ENCODE measurements around the gene MAG.
"Not testable (repeated sequence)": the region's sequence is repeated elsewhere in the genome, so short reads cannot be mapped to it uniquely, and the experiment has no call there.

The MAG gene

GRCh38 chr19:35349614-35350521 lies 57.9 kb downstream of the MAG start:
- Histone ChIP-seq H3K27me3 (ENCODE audit: control insufficient read depth, insufficient read depth, low read length) (no peaks in the 10 kb centered on the region), H3K9me3 (ENCODE audit: control insufficient read depth, insufficient read depth, low read depth, low read length) (no peaks in the 10 kb centered on the region), H3K36me3 (ENCODE audit: control insufficient read depth, insufficient read depth, low read length) (no peaks in the 10 kb centered on the region), H3K4me3 (ENCODE audit: low read depth, low read length) (no peak overlapping the region), H3K27ac (ENCODE audit: low read depth, low read length) (no peak overlapping the region), H3K9ac (ENCODE audit: low read length) (no peak overlapping the region), H3K4me1 (ENCODE audit: control insufficient read depth, insufficient read depth, low read length) (no peaks in the 10 kb centered on the region)

DNA sequence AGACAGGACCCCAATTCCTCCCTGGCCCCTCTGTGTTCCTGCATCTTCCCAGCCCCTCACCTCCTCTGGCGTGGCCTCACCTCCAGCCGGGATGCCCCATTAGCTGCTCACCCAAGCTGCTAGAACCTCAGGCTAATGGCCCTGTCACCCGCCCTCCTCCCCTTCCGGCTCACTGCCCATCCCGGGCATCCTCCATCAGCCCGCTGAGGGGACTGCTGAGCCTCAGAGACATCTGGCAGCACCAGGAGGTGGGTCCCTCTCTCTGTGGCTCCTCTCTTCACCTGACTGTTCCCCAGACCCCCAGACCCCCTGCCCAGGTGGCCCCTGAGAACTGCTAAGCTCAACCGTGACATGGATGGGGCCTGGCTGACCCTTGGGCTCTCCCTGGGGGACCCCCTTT lies 58.6 kb downstream of the MAG start:
- Histone ChIP-seq H3K4me3 (ENCODE audit: low read depth, low read length) (no peak overlapping the region), H3K27me3 (ENCODE audit: control insufficient read depth, insufficient read depth, low read length) (no peaks in the 10 kb centered on the region), H3K36me3 (ENCODE audit: control insufficient read depth, insufficient read depth, low read length) (no peaks in the 10 kb centered on the region), H3K4me1 (ENCODE audit: control insufficient read depth, insufficient read depth, low read length) (no peaks in the 10 kb centered on the region), H3K9me3 (ENCODE audit: control insufficient read depth, insufficient read depth, low read depth, low read length) (no peaks in the 10 kb centered on the region), H3K27ac (ENCODE audit: low read depth, low read length) (no peak overlapping the region), H3K9ac (ENCODE audit: low read length) (no peak overlapping the region)

DNA sequence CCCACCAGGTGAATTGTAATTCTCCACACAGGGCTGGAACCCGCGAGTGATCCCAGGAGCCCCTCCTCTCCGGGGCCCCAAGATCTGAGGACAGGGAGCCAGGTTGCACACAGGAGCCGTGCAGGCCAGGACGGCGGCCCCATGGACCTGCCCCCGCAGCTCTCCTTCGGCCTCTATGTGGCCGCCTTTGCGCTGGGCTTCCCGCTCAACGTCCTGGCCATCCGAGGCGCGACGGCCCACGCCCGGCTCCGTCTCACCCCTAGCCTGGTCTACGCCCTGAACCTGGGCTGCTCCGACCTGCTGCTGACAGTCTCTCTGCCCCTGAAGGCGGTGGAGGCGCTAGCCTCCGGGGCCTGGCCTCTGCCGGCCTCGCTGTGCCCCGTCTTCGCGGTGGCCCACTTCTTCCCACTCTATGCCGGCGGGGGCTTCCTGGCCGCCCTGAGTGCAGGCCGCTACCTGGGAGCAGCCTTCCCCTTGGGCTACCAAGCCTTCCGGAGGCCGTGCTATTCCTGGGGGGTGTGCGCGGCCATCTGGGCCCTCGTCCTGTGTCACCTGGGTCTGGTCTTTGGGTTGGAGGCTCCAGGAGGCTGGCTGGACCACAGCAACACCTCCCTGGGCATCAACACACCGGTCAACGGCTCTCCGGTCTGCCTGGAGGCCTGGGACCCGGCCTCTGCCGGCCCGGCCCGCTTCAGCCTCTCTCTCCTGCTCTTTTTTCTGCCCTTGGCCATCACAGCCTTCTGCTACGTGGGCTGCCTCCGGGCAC lies 59.6 kb downstream of the MAG start:
- Histone ChIP-seq H3K27ac (ENCODE audit: low read depth, low read length) (no peak overlapping the region), H3K9ac (ENCODE audit: low read length) (no peak overlapping the region), H3K36me3 (ENCODE audit: control insufficient read depth, insufficient read depth, low read length) (no peaks in the 10 kb centered on the region), H3K9me3 (ENCODE audit: control insufficient read depth, insufficient read depth, low read depth, low read length) (no peaks in the 10 kb centered on the region), H3K27me3 (ENCODE audit: control insufficient read depth, insufficient read depth, low read length) (no peaks in the 10 kb centered on the region), H3K4me3 (ENCODE audit: low read depth, low read length) (no peak overlapping the region), H3K4me1 (ENCODE audit: control insufficient read depth, insufficient read depth, low read length) (no peaks in the 10 kb centered on the region)

- Histone ChIP-seq H3K9ac (ENCODE audit: low read length) (no peak overlapping the region), H3K4me1 (ENCODE audit: control insufficient read depth, insufficient read depth, low read length) (no peaks in the 10 kb centered on the region), H3K36me3 (ENCODE audit: control insufficient read depth, insufficient read depth, low read length) (no peaks in the 10 kb centered on the region), H3K9me3 (ENCODE audit: control insufficient read depth, insufficient read depth, low read depth, low read length) (no peaks in the 10 kb centered on the region), H3K27me3 (ENCODE audit: control insufficient read depth, insufficient read depth, low read length) (no peaks in the 10 kb centered on the region), H3K27ac (ENCODE audit: low read depth, low read length) (no peak overlapping the region), H3K4me3 (ENCODE audit: low read depth, low read length) (no peak overlapping the region)
These were observed 60.2 kb downstream of the MAG start for GRCh38 chr19:35352177-35352447.

- H3K27ac ChIP-seq (ENCODE audit: low read depth, low read length) = no peak overlapping the region
- H3K4me3 ChIP-seq (ENCODE audit: low read depth, low read length) = no peak overlapping the region
- H3K4me1 ChIP-seq (ENCODE audit: control insufficient read depth, insufficient read depth, low read length) = no peaks in the 10 kb centered on the region
- no peak overlapping the region for H3K9ac ChIP-seq (ENCODE audit: low read length)
- H3K27me3 ChIP-seq (ENCODE audit: control insufficient read depth, insufficient read depth, low read length) = no peaks in the 10 kb centered on the region
- no peaks in the 10 kb centered on the region for H3K36me3 ChIP-seq (ENCODE audit: control insufficient read depth, insufficient read depth, low read length)
- H3K9me3 ChIP-seq (ENCODE audit: control insufficient read depth, insufficient read depth, low read depth, low read length) = no peaks in the 10 kb centered on the region
These were observed 60.7 kb downstream of the MAG start for GRCh38 chr19:35352448-35353304.

DNA sequence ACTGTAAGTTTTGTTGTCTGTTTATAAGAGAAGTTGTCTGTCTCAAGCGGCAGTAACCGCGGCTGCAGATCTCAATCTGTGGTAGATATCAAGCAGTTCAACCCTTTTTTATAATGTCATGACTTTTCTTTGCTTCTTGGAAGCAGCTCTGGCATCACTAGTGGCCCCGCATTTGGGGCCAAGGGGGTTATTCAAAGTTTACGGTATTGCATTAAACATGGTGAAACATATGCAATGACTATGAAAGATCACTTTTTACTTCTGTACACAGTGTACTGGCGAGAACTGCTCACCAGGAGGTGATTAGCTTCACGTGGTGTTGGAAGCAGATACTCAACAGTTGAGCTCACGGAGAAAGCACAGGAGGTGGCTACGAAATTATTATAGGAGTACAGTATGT lies 61.7 kb downstream of the MAG start:
- Histone ChIP-seq H3K4me3 (ENCODE audit: low read depth, low read length) (no peak overlapping the region), H3K4me1 (ENCODE audit: control insufficient read depth, insufficient read depth, low read length) (no peaks in the 10 kb centered on the region), H3K9me3 (ENCODE audit: control insufficient read depth, insufficient read depth, low read depth, low read length) (no peaks in the 10 kb centered on the region), H3K27me3 (ENCODE audit: control insufficient read depth, insufficient read depth, low read length) (no peaks in the 10 kb centered on the region), H3K27ac (ENCODE audit: low read depth, low read length) (no peak overlapping the region), H3K36me3 (ENCODE audit: control insufficient read depth, insufficient read depth, low read length) (no peaks in the 10 kb centered on the region), H3K9ac (ENCODE audit: low read length) (no peak overlapping the region)

- Histone ChIP-seq H3K9me3 (ENCODE audit: control insufficient read depth, insufficient read depth, low read depth, low read length) (no peaks in the 10 kb centered on the region), H3K36me3 (ENCODE audit: control insufficient read depth, insufficient read depth, low read length) (no peaks in the 10 kb centered on the region), H3K27ac (ENCODE audit: low read depth, low read length) (no peak overlapping the region), H3K9ac (ENCODE audit: low read length) (no peak overlapping the region), H3K4me1 (ENCODE audit: control insufficient read depth, insufficient read depth, low read length) (no peaks in the 10 kb centered on the region), H3K27me3 (ENCODE audit: control insufficient read depth, insufficient read depth, low read length) (no peaks in the 10 kb centered on the region), H3K4me3 (ENCODE audit: low read depth, low read length) (no peak overlapping the region)
These were observed 62.9 kb downstream of the MAG start for GRCh38 chr19:35354898-35355297.

DNA sequence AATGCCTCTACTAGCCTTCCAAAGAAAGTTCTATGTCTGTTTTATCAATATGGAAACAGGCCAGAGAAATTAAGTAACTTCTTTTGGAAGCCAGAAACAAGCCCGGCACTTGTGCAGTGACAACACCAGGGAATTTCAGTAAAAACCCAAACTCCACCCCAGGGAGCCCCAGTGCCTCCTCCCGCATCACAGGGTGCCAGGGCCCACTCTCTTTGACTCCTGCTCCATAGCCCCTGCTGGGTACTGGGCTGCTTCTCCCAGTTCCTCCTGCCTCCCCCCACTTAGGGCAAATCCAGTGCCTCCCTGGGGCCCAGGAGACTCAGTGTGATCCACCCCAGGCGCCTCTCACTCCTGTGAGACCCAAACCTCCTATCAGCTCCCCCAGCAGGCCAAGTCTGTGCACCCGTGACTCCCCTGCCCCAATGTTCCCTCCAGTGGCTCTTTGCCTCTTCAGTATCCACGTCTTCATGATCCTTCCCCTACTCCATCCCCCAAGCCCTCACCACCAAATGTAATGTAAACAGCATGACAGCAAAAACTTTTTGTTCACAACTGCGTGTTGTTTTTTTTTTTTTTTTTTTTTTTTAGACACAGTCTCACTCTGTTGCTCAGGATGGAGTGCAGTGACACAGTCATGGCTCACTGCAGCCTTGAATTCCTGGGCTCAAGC lies 64.0 kb downstream of the MAG start:
- Histone ChIP-seq H3K4me1 (ENCODE audit: control insufficient read depth, insufficient read depth, low read length) (no peaks in the 10 kb centered on the region), H3K9ac (ENCODE audit: low read length) (no peak overlapping the region), H3K9me3 (ENCODE audit: control insufficient read depth, insufficient read depth, low read depth, low read length) (no peaks in the 10 kb centered on the region), H3K4me3 (ENCODE audit: low read depth, low read length) (no peak overlapping the region), H3K36me3 (ENCODE audit: control insufficient read depth, insufficient read depth, low read length) (no peaks in the 10 kb centered on the region), H3K27me3 (ENCODE audit: control insufficient read depth, insufficient read depth, low read length) (no peaks in the 10 kb centered on the region), H3K27ac (ENCODE audit: low read depth, low read length) (no peak overlapping the region)

DNA sequence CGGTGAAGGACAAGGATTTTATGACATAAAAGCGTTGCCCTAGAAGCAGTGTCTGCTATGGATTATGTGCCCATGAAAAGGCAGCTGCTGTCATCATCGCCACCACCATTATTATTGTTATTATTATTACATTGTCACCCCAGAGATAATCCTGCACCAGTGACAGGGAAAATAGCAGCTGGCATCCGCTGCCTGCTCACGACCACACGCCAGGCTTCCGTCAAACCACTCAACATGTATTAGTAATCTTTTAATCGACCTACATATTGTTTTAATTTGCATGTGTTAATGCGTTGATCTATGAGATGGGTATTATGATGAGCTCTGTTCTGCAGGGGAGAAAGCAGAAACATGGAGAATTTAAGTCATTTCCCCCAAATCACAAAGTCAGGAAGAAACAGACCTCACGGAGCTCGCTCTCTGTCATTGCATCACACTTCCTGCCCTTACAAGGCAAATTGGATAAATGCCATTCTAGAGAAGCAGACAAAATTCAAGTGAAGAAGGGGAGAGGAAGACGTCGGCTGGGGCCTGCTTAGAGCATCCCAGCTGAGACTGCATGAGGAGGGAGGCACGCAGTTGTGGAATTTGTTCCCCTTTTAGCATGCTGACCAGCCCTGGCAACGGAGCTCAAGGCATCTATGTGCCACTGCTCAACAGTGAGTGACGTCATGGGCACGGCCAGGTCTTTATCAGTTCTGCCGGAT lies 66.1 kb downstream of the MAG start, which contains the start of gene FFAR3:
Gene FFAR3 (plus strand): TSS at position 594 of the 707 bp plus-strand sequence. CDS start 431 bp downstream, outside the sequence.
- H3K9me3 ChIP-seq (ENCODE audit: control insufficient read depth, insufficient read depth, low read depth, low read length) = no peaks in the 10 kb centered on the region
- H3K4me3 ChIP-seq (ENCODE audit: low read depth, low read length) = no peak within 1 kb of the TSS
- H3K27ac ChIP-seq (ENCODE audit: low read depth, low read length) = no peak within 1 kb of the TSS
- H3K4me1 ChIP-seq (ENCODE audit: control insufficient read depth, insufficient read depth, low read length) = no peaks in the 10 kb centered on the region
- peaks cover 8% of the 10 kb centered on the region; the same call in 1 of the 2 replicates for H3K27me3 ChIP-seq (ENCODE audit: control insufficient read depth, insufficient read depth, low read length)
- no peaks in the 10 kb centered on the region for H3K36me3 ChIP-seq (ENCODE audit: control insufficient read depth, insufficient read depth, low read length)
- no peak within 1 kb of the TSS for H3K9ac ChIP-seq (ENCODE audit: low read length)

GRCh38 chr19:35358834-35359233 lies 66.9 kb downstream of the MAG start:
- not testable (repeated sequence) for H3K9ac ChIP-seq (ENCODE audit: low read length); H3K4me1 ChIP-seq (ENCODE audit: control insufficient read depth, insufficient read depth, low read length)

More at GRCh38 chr19:35358834-35359233, 66.9 kb downstream of the MAG start:
- not testable (repeated sequence) for H3K27ac ChIP-seq (ENCODE audit: low read depth, low read length); H3K36me3 ChIP-seq (ENCODE audit: control insufficient read depth, insufficient read depth, low read length); H3K4me3 ChIP-seq (ENCODE audit: low read depth, low read length); H3K27me3 ChIP-seq (ENCODE audit: control insufficient read depth, insufficient read depth, low read length); H3K9me3 ChIP-seq (ENCODE audit: control insufficient read depth, insufficient read depth, low read depth, low read length)

Data from HUES6 (cell line).